GM18508 (cell line): ENCODE results near the gene EPN2.

Source experiments
- ATAC-seq: cut with Tn5 transposase; IDR thresholded peaks from one replicate; pipeline ENCODE4 v1.9.1; 2021; ENCODE audit warnings: moderate number of reproducible peaks; ENCODE audit not compliant: insufficient read depth, unreplicated experiment

Gene EPN2

GRCh38 chr17:19360772-19361171 is 123.6 kb downstream of the EPN2 start:
- ATAC-seq = no peak

DNA sequence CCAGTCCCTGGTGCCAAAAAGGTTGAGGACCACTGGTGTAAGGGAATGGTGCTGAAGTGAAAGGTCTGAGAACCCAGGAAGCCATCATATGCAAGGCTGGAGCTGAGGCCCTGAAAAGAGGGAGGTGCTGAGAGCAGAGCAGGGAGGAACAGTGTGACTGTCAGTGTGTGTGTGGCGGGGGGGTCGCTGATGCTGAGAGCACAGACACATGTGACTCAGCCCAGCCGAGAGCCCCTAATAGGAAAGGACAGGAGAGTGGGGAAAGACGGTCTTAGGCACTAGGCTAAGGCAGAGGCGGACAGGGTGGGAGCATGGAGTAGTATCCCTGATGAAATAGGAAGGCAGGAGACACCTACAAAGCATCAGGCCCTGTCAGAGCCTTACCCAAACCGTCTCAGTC is 124.2 kb downstream of the EPN2 start:
- no peak for ATAC-seq

DNA sequence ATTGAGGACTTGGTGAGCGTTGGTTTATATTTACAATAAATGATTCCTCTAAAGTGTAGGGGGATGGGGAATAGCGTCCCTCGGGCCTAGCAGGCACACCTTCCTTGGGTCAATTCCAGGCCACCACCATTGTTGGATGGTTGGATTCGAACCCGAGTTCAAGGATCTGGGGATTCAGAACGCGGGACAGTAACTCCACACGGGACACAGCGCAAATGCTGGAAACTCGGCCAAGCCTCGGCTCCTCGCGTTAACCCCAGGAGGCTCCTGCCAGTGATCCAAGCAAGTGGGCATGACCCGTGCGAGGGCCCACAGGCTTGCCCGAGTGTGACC is 124.7 kb downstream of the EPN2 start:
- no peak for ATAC-seq

DNA sequence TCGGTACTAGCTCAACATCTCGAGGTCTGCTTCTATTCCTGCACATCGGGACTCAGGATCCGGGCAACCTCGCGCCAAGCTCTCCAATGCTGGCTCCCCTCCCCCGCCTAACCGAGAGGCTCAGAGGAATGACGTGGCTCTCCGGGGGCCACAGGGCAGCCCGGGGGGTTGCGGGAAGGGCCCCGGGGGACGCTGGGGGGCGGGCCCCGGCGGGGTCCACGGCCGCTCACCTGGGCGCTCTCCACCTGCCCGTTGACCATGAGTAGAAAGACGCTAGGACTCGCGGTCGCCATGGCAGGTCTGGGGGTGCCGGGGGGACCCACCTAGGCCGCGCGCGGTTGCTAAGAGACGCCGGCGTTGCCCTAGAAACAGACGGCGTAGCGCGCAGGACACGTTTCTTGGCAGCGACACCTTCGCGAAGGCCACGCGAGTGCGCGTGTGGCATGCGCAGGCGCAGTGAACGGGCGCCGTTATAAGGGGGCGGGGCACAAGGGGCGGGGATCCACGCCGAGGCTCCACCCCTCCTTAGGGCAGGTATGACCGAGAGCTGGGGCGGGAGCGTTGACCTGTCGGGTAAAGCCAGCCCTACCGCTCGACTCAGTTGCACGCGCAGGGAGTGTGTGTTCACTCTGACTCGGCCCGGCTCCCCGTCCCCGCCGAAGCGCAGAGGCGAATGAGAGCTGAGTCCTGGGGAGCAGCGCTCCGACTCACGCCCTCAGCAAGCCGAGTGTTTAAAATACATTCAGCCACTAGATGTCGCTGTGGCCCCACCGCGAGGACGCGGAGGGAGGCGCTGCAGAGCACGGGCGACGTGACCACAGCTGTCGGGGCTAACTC is 125.3 kb downstream of the EPN2 start, which contains the start of gene B9D1:
TSS of gene B9D1 (minus strand) at position 447 of the 837 bp plus-strand sequence. CDS start at position 293, 154 bp downstream.
- ATAC-seq = peak; percentile 57

GRCh38 chr17:19363114-19363438 is 125.9 kb downstream of the EPN2 start:
- ATAC-seq = no peak

- no peak for ATAC-seq
Observed at GRCh38 chr17:19363460-19364035, 126.4 kb downstream of the EPN2 start.

DNA sequence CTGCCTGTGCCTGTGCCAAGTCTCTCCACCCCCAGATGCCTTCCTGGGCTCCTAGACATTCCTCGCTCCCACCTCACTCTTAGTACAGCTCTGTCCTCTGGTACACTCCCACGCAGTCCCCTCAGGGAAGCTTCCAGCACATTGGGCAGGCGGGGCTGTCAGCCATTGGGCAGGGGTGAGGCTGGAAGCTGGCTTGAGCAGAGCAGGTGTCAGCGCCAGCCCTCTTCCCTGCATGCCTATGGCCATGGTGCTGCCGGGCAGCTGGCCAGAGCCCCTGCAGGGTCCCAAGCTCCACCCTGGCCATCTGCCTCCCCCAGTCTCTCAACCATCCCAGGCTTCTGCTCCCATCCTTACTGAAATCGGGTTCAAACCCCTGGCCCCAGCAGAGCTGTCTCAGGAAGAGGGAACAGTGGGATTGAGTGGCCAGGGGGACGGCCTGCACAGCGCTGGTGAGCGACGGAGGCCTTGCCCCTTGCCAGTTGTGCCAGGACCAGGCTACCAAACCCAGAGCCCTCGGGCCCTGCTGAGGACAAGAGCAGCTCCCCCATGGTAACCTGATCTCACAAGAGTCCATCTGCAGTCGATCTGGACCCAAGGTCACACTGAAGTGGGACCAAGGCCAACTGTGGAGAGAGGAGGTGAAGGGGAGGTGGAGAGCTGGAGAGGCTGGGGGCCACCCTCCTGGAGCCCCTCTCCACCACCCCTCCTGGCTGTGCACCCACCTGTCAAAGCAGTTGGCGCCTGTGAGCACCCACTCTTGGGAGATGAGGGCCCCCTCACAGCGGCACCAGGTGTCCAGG is 127.7 kb downstream of the EPN2 start:
- no peak for ATAC-seq

GRCh38 chr17:19365499-19365817 is 128.3 kb downstream of the EPN2 start:
- no peak for ATAC-seq

- no peak for ATAC-seq
Observed at GRCh38 chr17:19365833-19366636, 128.9 kb downstream of the EPN2 start.

DNA sequence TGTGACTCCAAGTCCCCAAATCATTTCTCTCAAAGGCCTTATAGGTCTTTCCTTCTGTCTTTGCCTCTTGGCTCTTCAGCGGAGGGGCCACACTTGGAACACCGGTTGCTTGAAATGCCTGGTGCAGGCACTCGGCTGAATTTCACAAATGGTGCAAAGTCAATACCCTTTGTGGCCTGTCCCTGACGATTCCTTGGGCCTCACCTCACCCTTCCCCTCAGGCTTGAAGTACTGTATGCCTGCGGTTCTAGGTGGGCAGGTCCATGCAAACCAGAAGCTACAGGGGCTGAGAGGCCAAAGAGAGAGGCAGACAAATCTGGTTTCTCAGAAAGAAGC is 129.4 kb downstream of the EPN2 start:
- no peak for ATAC-seq

- no peak for ATAC-seq
Observed at GRCh38 chr17:19368229-19368628, 131.1 kb downstream of the EPN2 start.

- no peak for ATAC-seq
Observed at GRCh38 chr17:19369107-19369778, 132.1 kb downstream of the EPN2 start.

DNA sequence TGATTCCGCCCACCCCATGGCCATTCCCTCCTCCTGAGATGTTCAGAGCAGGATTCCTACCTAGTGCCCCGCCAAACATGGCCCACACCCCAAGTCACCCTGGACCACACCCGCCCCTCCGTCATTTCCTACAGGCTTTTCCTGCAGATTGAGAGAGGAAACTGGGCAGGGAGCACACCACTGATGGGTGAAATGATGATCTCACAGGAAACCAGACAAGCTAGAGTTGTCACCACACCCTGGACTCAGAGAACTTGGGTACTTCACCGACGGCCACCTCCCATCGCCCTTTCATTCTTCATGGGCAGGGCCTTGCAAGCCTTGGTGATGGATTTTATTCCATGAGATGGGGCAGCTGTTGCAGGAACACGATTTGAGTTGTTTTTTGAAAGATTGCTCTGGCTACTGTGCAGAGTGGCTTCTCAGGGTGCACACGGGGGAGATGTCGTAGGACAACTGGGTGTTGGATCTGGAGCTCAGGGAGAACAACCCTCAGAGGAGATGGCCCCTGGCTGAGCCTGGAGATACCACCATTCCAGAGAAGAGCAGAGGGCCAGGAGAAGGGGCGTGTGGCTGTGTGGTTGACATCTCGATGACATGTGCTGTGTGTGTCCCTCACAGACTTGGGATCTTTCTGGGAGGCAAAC is 132.8 kb downstream of the EPN2 start:
- ATAC-seq = no peak

DNA sequence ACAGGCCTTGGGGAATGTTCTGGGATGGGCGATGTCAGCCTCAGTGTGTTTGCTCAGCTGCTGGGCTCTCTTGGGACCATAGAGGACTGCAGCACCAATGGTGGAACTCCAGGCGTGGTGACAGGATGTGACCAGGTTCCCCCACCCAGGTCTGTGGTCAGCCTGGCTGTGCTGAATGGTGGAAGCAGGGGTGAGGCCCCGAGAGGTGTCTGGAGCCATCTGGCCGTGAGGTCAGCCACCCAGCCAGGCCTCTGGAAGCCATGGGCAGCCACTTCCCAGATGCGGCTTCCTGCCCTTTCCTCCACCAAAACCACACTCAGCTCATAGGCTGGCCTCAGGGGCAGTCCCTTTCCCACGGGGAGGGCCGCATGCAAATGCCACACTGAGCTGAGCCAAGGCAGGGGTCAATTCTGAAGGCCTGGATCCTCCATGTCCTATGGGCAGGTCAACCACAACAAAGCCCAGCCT is 133.4 kb downstream of the EPN2 start:
- ATAC-seq = no peak

- no peak for ATAC-seq
Observed at GRCh38 chr17:19371259-19372010, 134.3 kb downstream of the EPN2 start.

DNA sequence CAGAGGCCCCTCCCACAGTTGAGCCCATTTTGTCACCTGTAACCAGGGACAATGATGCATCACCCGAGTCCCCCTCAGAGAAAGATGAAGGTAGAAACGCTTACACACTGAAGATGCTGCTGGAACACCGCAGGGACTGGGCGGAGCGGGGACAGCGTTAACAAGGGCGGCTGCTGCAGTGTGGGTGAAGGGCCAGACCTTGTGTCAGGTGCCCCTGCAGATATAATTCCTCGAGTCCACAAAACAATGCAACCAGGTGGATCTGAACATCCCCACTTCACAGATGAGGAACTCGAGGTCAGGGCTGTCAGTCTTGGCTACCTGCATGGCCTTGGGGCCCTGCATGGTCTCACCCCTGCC is 134.8 kb downstream of the EPN2 start:
- ATAC-seq = no peak

DNA sequence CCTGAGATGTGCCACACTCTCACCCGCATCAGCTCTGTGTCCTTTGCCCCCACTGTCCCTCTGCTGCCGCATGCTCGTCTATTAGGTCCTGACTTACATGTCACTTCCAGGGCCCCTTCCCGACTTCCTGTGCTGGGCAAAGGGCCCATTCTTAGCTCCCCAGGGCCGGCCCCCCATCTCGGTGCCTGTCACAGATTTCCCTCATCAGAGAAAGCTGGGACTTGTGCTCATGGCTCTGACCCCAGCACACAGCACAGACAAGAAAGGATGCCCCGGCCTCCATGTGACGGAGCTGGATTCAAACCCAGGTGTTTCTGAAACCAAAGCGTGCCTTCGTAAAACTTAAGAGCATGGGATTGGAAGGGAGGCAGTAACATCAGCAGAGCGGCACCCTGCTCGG is 135.3 kb downstream of the EPN2 start:
- ATAC-seq = no peak

- ATAC-seq = no peak
Observed at GRCh38 chr17:19372866-19373504, 135.8 kb downstream of the EPN2 start.

- no peak for ATAC-seq
Observed at GRCh38 chr17:19374136-19374535, 137.0 kb downstream of the EPN2 start.
